ENCODE results near the gene ATP5F1B.

- TF ChIP-seq EZH2 (IDR thresholded peaks at IDR 0.05; ENCODE audit: low read length, missing control alignments) (no peak), CTCF (conservative IDR thresholded peaks at IDR 0.05 in 1 of 2, IDR thresholded peaks at IDR 0.05 in 1 of 2; ENCODE audit: low read depth in 1 of 2, low read length in 2 of 2) (no peak)
Observed at GRCh38 chr12:56661979-56662638, 16.3 kb upstream of the ATP5F1B start.
